Breast epithelium (tissue), 3 donors: ENCODE measurements around the gene TEAD1.

Experiments
- POLR2A ChIP-seq: fragments of 450-650 bp; IDR thresholded peaks from one replicate; pipeline ENCODE4 v1.6.1; 2016; ENCODE audit warnings: antibody characterized with exemption, mild to moderate bottlenecking, moderate library complexity
- POLR2AphosphoS5 ChIP-seq, 3 donors: sonication (generic); formaldehyde crosslinking; IDR thresholded peaks; one replicate each; pipeline ENCODE4 v1.6.1; 2017; ENCODE audit warnings: antibody characterized with exemption in 3 of 3
- TF ChIP-seq, protein P1 (sequence below), 3 donors: fragments of 450-650 bp; IDR thresholded peaks; one replicate each; pipeline ENCODE4 v1.5.1; 2016 to 2017; ENCODE audit warnings: antibody characterized with exemption in 3 of 3, mild to moderate bottlenecking in 3 of 3, moderate library complexity in 3 of 3

DNA sequence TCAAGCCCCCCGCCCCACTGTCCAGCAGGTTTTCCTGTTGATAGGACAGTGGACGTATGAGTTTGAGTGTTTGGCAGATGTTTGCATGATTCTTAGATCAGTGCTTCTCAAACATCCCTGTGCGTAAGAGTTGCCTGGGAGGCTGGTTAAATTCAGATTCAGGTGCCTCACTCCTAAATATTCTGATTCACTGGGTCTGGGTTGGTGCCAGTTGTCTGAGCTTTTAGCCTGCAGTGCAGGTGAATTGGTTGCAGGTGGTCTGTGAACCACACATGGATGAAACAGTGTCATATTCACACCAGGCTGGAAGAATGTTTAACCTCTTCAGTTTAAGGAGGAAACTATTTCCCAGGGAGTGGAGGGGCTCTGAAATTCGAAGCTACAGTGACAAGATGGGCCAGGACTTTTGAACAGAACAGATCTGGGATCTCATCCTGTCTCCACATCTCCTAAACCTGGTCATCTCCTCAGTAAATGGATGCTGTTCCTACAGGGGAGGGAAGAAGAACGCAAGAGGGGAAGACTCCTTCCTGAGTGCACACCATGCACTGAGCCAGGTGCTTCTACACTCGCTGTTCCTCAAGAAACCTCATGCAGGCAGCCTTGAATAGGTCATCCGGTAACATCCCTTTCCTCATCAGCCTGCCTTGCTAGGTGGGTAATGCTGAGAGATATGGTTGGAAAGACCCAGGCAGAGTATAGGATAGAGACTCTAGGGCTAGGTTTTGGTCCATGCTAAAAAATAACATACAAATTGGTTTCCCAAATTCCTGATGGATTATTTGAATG lies 47.8 kb downstream of the TEAD1 start:
- TF ChIP-seq, protein P1, sequence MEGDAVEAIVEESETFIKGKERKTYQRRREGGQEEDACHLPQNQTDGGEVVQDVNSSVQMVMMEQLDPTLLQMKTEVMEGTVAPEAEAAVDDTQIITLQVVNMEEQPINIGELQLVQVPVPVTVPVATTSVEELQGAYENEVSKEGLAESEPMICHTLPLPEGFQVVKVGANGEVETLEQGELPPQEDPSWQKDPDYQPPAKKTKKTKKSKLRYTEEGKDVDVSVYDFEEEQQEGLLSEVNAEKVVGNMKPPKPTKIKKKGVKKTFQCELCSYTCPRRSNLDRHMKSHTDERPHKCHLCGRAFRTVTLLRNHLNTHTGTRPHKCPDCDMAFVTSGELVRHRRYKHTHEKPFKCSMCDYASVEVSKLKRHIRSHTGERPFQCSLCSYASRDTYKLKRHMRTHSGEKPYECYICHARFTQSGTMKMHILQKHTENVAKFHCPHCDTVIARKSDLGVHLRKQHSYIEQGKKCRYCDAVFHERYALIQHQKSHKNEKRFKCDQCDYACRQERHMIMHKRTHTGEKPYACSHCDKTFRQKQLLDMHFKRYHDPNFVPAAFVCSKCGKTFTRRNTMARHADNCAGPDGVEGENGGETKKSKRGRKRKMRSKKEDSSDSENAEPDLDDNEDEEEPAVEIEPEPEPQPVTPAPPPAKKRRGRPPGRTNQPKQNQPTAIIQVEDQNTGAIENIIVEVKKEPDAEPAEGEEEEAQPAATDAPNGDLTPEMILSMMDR (IDR thresholded peaks at IDR 0.05): no peak
- TF ChIP-seq POLR2A (no peak), POLR2AphosphoS5 (IDR thresholded peaks at IDR 0.05) (no peak)
